Cortex of kidney (tissue), 1 donor: ENCODE measurements around the gene PCDH12.

Experiments used
- DNase-seq: peaks from one replicate; lab custom pipeline; 2025; lab: John Stamatoyannopoulos, UW

The PCDH12 gene

GRCh38 chr5:141958113-141958512 is at the start of gene PCDH12:
Gene PCDH12 (minus strand): TSS chr5:141958202. CDS start chr5:141957851, 351 bp downstream.
- no peak for DNase-seq

GRCh38 chr5:142007237-142007544 is 49.2 kb upstream of the PCDH12 start:
- DNase-seq = no peak

GRCh38 chr5:142006363-142007236 is 48.6 kb upstream of the PCDH12 start:
- no peak for DNase-seq

- no peak for DNase-seq
Measured at GRCh38 chr5:142003266-142003800, 45.3 kb upstream of the PCDH12 start.

- no peak for DNase-seq
Measured at GRCh38 chr5:142000704-142001484, 42.9 kb upstream of the PCDH12 start.

GRCh38 chr5:142000173-142000572 is 42.2 kb upstream of the PCDH12 start:
- DNase-seq = no peak

GRCh38 chr5:141997358-141997960 is 39.5 kb upstream of the PCDH12 start:
- no peak for DNase-seq

- DNase-seq = no peak
Measured at GRCh38 chr5:141995656-141996055, 37.7 kb upstream of the PCDH12 start.

GRCh38 chr5:141994511-141995136 is 36.6 kb upstream of the PCDH12 start:
- no peak for DNase-seq

- DNase-seq = no peak
Measured at GRCh38 chr5:141992349-141992963, 34.5 kb upstream of the PCDH12 start.

- DNase-seq = no peak
Measured at GRCh38 chr5:141989720-141990119, 31.7 kb upstream of the PCDH12 start.

- DNase-seq = no peak
Measured at GRCh38 chr5:141986072-141986471, 28.1 kb upstream of the PCDH12 start.

GRCh38 chr5:141982626-141983025 is 24.6 kb upstream of the PCDH12 start:
- no peak for DNase-seq

- no peak for DNase-seq
Measured at GRCh38 chr5:141978389-141978788, 20.4 kb upstream of the PCDH12 start.

GRCh38 chr5:141976176-141976575 is 18.2 kb upstream of the PCDH12 start:
- DNase-seq = no peak

GRCh38 chr5:141973871-141974595 is 16.0 kb upstream of the PCDH12 start:
- no peak for DNase-seq

GRCh38 chr5:141969783-141970771 is 12.1 kb upstream of the PCDH12 start:
- no peak for DNase-seq

GRCh38 chr5:141968914-141969608 is 11.1 kb upstream of the PCDH12 start, which contains the start of gene RNF14:
Gene RNF14 (plus strand): TSS chr5:141969105. CDS start chr5:141973589, 4,484 bp downstream.
- peak; percentile 57 for DNase-seq

GRCh38 chr5:141966963-141967333 is 8.9 kb upstream of the PCDH12 start:
- DNase-seq = no peak
